ENCODE results near the gene RUNX2.
A peak's percentile ranks its signal among the peaks of the same experiment; 100 is the strongest.

The RUNX2 gene

DNA sequence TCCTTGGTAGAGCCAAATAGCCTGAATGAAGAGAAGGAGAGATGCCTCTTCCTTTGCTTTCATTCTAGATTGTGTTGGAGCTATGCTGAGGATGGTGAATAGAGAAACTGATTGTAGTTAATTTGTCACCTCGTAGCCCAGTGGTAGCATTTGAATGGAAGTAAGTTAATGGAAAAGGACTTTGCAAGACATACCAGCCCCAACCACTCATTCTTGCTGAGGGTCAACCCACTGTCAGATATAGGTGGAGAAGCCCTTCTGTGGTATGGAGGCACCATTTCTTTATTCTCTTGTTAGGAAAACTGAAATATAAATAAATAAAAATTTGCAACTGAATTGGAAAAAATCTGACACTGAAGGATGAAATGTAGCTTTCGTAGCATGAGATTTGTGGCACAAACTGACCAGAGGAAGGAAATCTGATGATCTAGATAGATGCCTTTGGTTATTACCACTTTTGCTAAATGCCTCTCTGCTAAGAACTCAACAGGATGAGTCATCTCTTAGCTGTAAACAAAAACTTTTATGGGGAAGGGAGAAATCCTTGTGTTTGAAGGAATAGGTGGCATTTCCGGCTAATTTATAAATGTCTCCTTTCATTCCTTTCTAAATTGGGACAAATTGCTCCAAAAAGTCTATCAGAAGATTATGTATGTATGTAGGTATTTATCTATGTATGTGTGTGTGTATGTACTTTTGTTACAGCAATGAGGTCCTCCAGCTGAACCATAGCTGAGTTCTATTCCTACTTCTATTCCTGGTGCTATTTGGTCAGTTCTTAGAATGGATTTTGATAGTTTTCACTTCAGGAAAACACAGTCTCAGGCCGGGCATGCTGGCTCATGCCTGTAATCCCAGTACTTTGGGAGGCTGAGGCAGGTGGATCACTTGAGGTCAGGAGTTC, 126.1 kb downstream of the RUNX2 start:
- Histone ChIP-seq H4K8ac (ENCODE audit: low read depth, low read length) (no peak overlapping the region), H3K27ac (ENCODE audit: low read depth, low read length) (no peak overlapping the region), H3K4me3 (ENCODE audit: low read depth, low read length) (no peak overlapping the region), H3K36me3 (ENCODE audit: control insufficient read depth in 1 of 2, insufficient read depth in 2 of 2, low read length in 2 of 2) (no peaks in the 10 kb centered on the region), H3K18ac (ENCODE audit: low read length) (no peak overlapping the region), H2AFZ (ENCODE audit: insufficient read depth, low read length, poor library complexity) (no peak overlapping the region), H3K4me1 (ENCODE audit: control insufficient read depth in 1 of 2, insufficient read depth in 2 of 2, low read length in 2 of 2) (peaks cover 0 to 3% of the 10 kb centered on the region in 2 experiments), H2BK5ac (ENCODE audit: low read depth, low read length, poor library complexity) (no peak overlapping the region), H2BK12ac (ENCODE audit: low read length) (no peak overlapping the region), H2AK5ac (ENCODE audit: low read length) (no peak overlapping the region), H3K9ac (ENCODE audit: low read length) (no peak overlapping the region), H4K91ac (ENCODE audit: low read depth, low read length) (no peak overlapping the region), H3K79me2 (ENCODE audit: control insufficient read depth, insufficient read depth, low read length, poor library complexity) (no peaks in the 10 kb centered on the region), H3K79me1 (ENCODE audit: low read length) (no peaks in the 10 kb centered on the region), H3K4me2 (ENCODE audit: low read length) (no peak overlapping the region), H3K14ac (ENCODE audit: low read length) (no peak overlapping the region), H3K23ac (ENCODE audit: low read length) (no peak overlapping the region), H2BK120ac (ENCODE audit: insufficient read depth, low read length, poor library complexity) (no peak overlapping the region), H4K12ac (ENCODE audit: low read depth, low read length) (no peak overlapping the region), H3K27me3 (ENCODE audit: insufficient read depth, low read length) (no peaks in the 10 kb centered on the region), H3K9me3 (ENCODE audit: insufficient read depth, low read depth, low read length) (no peaks in the 10 kb centered on the region), H3K4ac (ENCODE audit: low read depth, low read length) (no peak overlapping the region)
- no CpG with 5 or more reads among the region's 4 CpGs for WGBS (ENCODE audit: extremely low coverage, insufficient coverage, insufficient read length)
- DNase-seq, result peak in 1 of 2 donors; percentile 29

DNA sequence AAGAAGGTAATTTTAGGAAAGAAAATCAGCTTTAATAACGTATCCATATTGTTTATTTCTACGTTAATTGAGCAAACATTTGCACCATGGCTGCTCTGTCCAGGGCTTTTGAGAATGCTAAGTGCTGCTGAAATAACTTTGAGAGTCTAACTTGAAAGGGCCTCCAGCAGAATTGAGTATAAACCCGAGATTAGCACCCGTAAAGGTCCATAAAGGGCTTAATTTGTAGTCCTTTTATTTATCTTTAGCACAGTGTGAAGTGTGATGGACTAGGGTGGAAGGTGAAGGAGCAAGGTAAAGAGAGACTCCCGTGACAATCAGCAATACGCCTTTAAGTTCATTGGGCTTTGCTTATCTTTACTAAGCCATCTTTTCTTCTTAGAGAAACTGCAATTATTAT, 127.3 kb downstream of the RUNX2 start:
- Histone ChIP-seq H3K4me3 (ENCODE audit: low read depth, low read length) (no peak overlapping the region), H3K79me2 (ENCODE audit: control insufficient read depth, insufficient read depth, low read length, poor library complexity) (no peaks in the 10 kb centered on the region)
- no peak for DNase-seq

DNA sequence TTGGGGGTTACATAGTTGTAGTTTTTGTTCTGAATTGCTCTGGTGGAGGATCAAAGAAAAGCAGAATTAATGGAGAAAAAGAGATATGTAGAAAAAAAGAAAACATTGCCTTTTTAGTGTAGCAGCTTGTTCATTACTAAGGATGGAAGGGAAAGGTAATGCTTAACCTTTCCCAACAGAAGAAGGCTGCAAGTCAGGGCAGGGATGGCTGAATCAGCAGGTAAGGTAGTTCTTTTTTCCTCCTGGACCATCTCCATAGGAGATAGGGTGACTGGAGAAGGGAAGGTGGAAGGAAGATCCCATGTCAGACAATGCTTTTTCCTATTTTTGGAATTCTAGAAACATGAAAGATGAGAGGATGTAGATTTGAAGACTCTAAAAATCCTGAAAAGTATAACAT, 129.0 kb downstream of the RUNX2 start:
- Histone ChIP-seq H3K9ac (ENCODE audit: low read length) (no peak overlapping the region), H4K12ac (ENCODE audit: low read depth, low read length) (no peak overlapping the region), H3K79me2 (ENCODE audit: control insufficient read depth, insufficient read depth, low read length, poor library complexity) (no peaks in the 10 kb centered on the region), H3K79me1 (ENCODE audit: low read length) (no peaks in the 10 kb centered on the region), H3K27ac (ENCODE audit: low read depth, low read length) (no peak overlapping the region), H3K4me1 (ENCODE audit: control insufficient read depth in 1 of 2, insufficient read depth in 2 of 2, low read length in 2 of 2) (peaks cover 0 to 3% of the 10 kb centered on the region in 2 experiments), H3K4ac (ENCODE audit: low read depth, low read length) (no peak overlapping the region), H2BK12ac (ENCODE audit: low read length) (no peak overlapping the region), H3K18ac (ENCODE audit: low read length) (no peak overlapping the region), H2AK5ac (ENCODE audit: low read length) (no peak overlapping the region), H3K9me3 (ENCODE audit: insufficient read depth, low read depth, low read length) (no peaks in the 10 kb centered on the region), H3K27me3 (ENCODE audit: insufficient read depth, low read length) (no peaks in the 10 kb centered on the region), H2BK5ac (ENCODE audit: low read depth, low read length, poor library complexity) (no peak overlapping the region), H3K4me3 (ENCODE audit: low read depth, low read length) (no peak overlapping the region), H3K4me2 (ENCODE audit: low read length) (no peak overlapping the region), H4K91ac (ENCODE audit: low read depth, low read length) (no peak overlapping the region), H3K36me3 (ENCODE audit: control insufficient read depth in 1 of 2, insufficient read depth in 2 of 2, low read length in 2 of 2) (peaks cover 0 to 2% of the 10 kb centered on the region in 2 experiments), H2BK120ac (ENCODE audit: insufficient read depth, low read length, poor library complexity) (no peak overlapping the region), H3K14ac (ENCODE audit: low read length) (no peak overlapping the region), H2AFZ (ENCODE audit: insufficient read depth, low read length, poor library complexity) (no peak overlapping the region), H4K8ac (ENCODE audit: low read depth, low read length) (no peak overlapping the region), H3K23ac (ENCODE audit: low read length) (no peak overlapping the region)
- DNase-seq, result no peak

More for the DNA sequence above, 127.3 kb downstream of the RUNX2 start:
- H2AFZ ChIP-seq (ENCODE audit: insufficient read depth, low read length, poor library complexity), result no peak overlapping the region
- peaks cover 0 to under 1% of the 10 kb centered on the region in 2 experiments for H3K36me3 ChIP-seq (ENCODE audit: control insufficient read depth in 1 of 2, insufficient read depth in 2 of 2, low read length in 2 of 2)
- no CpG with 5 or more reads among the region's 6 CpGs for WGBS (ENCODE audit: extremely low coverage, insufficient coverage, insufficient read length)
- no peak overlapping the region for H3K9ac ChIP-seq (ENCODE audit: low read length)
- no peaks in the 10 kb centered on the region for H3K27me3 ChIP-seq (ENCODE audit: insufficient read depth, low read length)
- peaks cover 0 to 3% of the 10 kb centered on the region in 2 experiments for H3K4me1 ChIP-seq (ENCODE audit: control insufficient read depth in 1 of 2, insufficient read depth in 2 of 2, low read length in 2 of 2)
- H4K12ac ChIP-seq (ENCODE audit: low read depth, low read length), result no peak overlapping the region
- H3K18ac ChIP-seq (ENCODE audit: low read length), result no peak overlapping the region
- no peak overlapping the region for H2BK120ac ChIP-seq (ENCODE audit: insufficient read depth, low read length, poor library complexity)
- H4K8ac ChIP-seq (ENCODE audit: low read depth, low read length), result no peak overlapping the region
- H2BK5ac ChIP-seq (ENCODE audit: low read depth, low read length, poor library complexity), result no peak overlapping the region
- no peak overlapping the region for H4K91ac ChIP-seq (ENCODE audit: low read depth, low read length)
- no peak overlapping the region for H2AK5ac ChIP-seq (ENCODE audit: low read length)
- no peaks in the 10 kb centered on the region for H3K79me1 ChIP-seq (ENCODE audit: low read length)
- H3K9me3 ChIP-seq (ENCODE audit: insufficient read depth, low read depth, low read length), result no peaks in the 10 kb centered on the region
- H3K27ac ChIP-seq (ENCODE audit: low read depth, low read length), result no peak overlapping the region
- H3K23ac ChIP-seq (ENCODE audit: low read length), result no peak overlapping the region
- no peak overlapping the region for H3K4me2 ChIP-seq (ENCODE audit: low read length)
- no peak overlapping the region for H2BK12ac ChIP-seq (ENCODE audit: low read length)
- no peak overlapping the region for H3K14ac ChIP-seq (ENCODE audit: low read length)
- H3K4ac ChIP-seq (ENCODE audit: low read depth, low read length), result no peak overlapping the region

- no CpG with 5 or more reads among the region's 2 CpGs for WGBS (ENCODE audit: extremely low coverage, insufficient coverage, insufficient read length)
- peaks cover 0 to 3% of the 10 kb centered on the region in 2 experiments for H3K4me1 ChIP-seq (ENCODE audit: control insufficient read depth in 1 of 2, insufficient read depth in 2 of 2, low read length in 2 of 2)
- H3K4ac ChIP-seq (ENCODE audit: low read depth, low read length), result no peak overlapping the region
Observed at GRCh38 chr6:45458672-45459071, 130.5 kb downstream of the RUNX2 start.

More at GRCh38 chr6:45458672-45459071, 130.5 kb downstream of the RUNX2 start:
- no peak overlapping the region for H3K23ac ChIP-seq (ENCODE audit: low read length)
- H3K4me3 ChIP-seq (ENCODE audit: low read depth, low read length), result no peak overlapping the region
- H3K79me2 ChIP-seq (ENCODE audit: control insufficient read depth, insufficient read depth, low read length, poor library complexity), result no peaks in the 10 kb centered on the region
- H3K79me1 ChIP-seq (ENCODE audit: low read length), result no peaks in the 10 kb centered on the region
- peaks cover 0 to 2% of the 10 kb centered on the region in 2 experiments for H3K36me3 ChIP-seq (ENCODE audit: control insufficient read depth in 1 of 2, insufficient read depth in 2 of 2, low read length in 2 of 2)
- H2AK5ac ChIP-seq (ENCODE audit: low read length), result no peak overlapping the region
- no peak overlapping the region for H3K9ac ChIP-seq (ENCODE audit: low read length)
- H3K9me3 ChIP-seq (ENCODE audit: insufficient read depth, low read depth, low read length), result no peaks in the 10 kb centered on the region
- no peak overlapping the region for H2AFZ ChIP-seq (ENCODE audit: insufficient read depth, low read length, poor library complexity)
- H2BK5ac ChIP-seq (ENCODE audit: low read depth, low read length, poor library complexity), result no peak overlapping the region
- no peak overlapping the region for H3K4me2 ChIP-seq (ENCODE audit: low read length)
- H4K91ac ChIP-seq (ENCODE audit: low read depth, low read length), result no peak overlapping the region
- no peaks in the 10 kb centered on the region for H3K27me3 ChIP-seq (ENCODE audit: insufficient read depth, low read length)
- no peak overlapping the region for H2BK120ac ChIP-seq (ENCODE audit: insufficient read depth, low read length, poor library complexity)
- no peak overlapping the region for H3K14ac ChIP-seq (ENCODE audit: low read length)
- no peak overlapping the region for H3K18ac ChIP-seq (ENCODE audit: low read length)
- H4K8ac ChIP-seq (ENCODE audit: low read depth, low read length), result no peak overlapping the region
- no peak for DNase-seq
- no peak overlapping the region for H2BK12ac ChIP-seq (ENCODE audit: low read length)
- no peak overlapping the region for H3K27ac ChIP-seq (ENCODE audit: low read depth, low read length)
- no peak overlapping the region for H4K12ac ChIP-seq (ENCODE audit: low read depth, low read length)

Measured in trophoblast cell (in vitro differentiated cells and primary cell).